HEK293 (cell line): ENCODE measurements around the gene HIRA.

ENCODE experiments used
- KLF9 ChIP-seq: fragments of 450-650 bp; formaldehyde crosslinking; IDR thresholded peaks from 2 replicates; pipeline ENCODE4 v1.5.1; 2016; ENCODE audit warnings: missing biosample characterization, missing genetic modification characterization, low read depth
- TRIM28 ChIP-seq: IDR thresholded peaks from 2 replicates; pipeline ENCODE4 v1.6.1; 2011; ENCODE audit warnings: low read length, control low read depth, borderline replicate concordance
- ZNF10 ChIP-seq: fragments of 450-650 bp; formaldehyde crosslinking; IDR thresholded peaks from 2 replicates; pipeline ENCODE4 v1.5.1; 2017; ENCODE audit warnings: missing biosample characterization, missing genetic modification characterization
- ZNF121 ChIP-seq: fragments of 450-650 bp; formaldehyde crosslinking; IDR thresholded peaks from 2 replicates; pipeline ENCODE4 v1.5.1; 2016; ENCODE audit warnings: missing biosample characterization, missing genetic modification characterization
- ZNF416 ChIP-seq: fragments of 450-650 bp; formaldehyde crosslinking; IDR thresholded peaks from 2 replicates; pipeline ENCODE4 v1.5.1; 2016; ENCODE audit warnings: missing biosample characterization, missing genetic modification characterization
- ZNF560 ChIP-seq: fragments of 450-650 bp; formaldehyde crosslinking; IDR thresholded peaks from 2 replicates; pipeline ENCODE4 v1.5.1; 2017; ENCODE audit warnings: missing biosample characterization, missing genetic modification characterization, borderline replicate concordance
- ZNF600 ChIP-seq: fragments of 450-650 bp; formaldehyde crosslinking; IDR thresholded peaks from 2 replicates; pipeline ENCODE4 v1.5.1; 2016; ENCODE audit warnings: missing biosample characterization, missing genetic modification characterization
- ZNF626 ChIP-seq: fragments of 450-650 bp; sonication (Bioruptor Pico); formaldehyde crosslinking; IDR thresholded peaks from 2 replicates; pipeline ENCODE4 v1.5.1; 2018; ENCODE audit warnings: missing biosample characterization, missing genetic modification characterization, inconsistent platforms
- ZNF707 ChIP-seq: fragments of 450-650 bp; formaldehyde crosslinking; IDR thresholded peaks from 2 replicates; pipeline ENCODE4 v1.5.1; 2016; ENCODE audit warnings: missing biosample characterization, missing genetic modification characterization
- TF ChIP-seq, protein P1 (sequence below): fragments of 450-650 bp; formaldehyde crosslinking; IDR thresholded peaks from 2 replicates; pipeline ENCODE4 v1.5.1; 2016; ENCODE audit warnings: missing biosample characterization, missing genetic modification characterization
- TF ChIP-seq, protein P2 (sequence below): fragments of 450-650 bp; formaldehyde crosslinking; IDR thresholded peaks from 2 replicates; pipeline ENCODE4 v1.5.1; 2016; ENCODE audit warnings: missing biosample characterization, missing genetic modification characterization
- TF ChIP-seq, protein P3 (sequence below): fragments of 450-650 bp; IDR thresholded peaks from 2 replicates; pipeline ENCODE4 v1.5.1; 2018; ENCODE audit warnings: missing biosample characterization, mild to moderate bottlenecking, missing genetic modification characterization
- TF ChIP-seq, protein P4 (sequence below): fragments of 450-650 bp; formaldehyde crosslinking; IDR thresholded peaks from 2 replicates; pipeline ENCODE4 v1.5.1; 2016; ENCODE audit warnings: missing biosample characterization, missing genetic modification characterization

DNA sequence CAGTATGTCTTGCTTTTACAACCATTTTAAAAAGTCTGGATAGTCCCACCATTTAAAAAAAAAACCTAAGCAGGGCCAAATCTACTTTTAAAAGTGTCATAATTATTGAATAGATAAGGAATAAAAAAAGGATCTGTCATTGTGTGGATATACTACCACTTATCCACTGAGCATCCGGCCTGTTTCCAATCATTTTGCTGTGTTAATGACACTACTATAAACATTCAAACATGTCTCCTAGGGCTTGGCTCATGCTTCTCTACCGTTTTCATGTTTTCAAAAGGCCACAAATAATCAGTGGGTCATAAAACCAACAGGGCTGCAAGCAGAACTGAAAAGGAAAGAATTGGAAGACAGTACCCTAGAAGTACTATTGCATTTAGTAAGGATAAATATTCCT lies 28.5 kb upstream of the HIRA start:
- TF ChIP-seq, protein P1, sequence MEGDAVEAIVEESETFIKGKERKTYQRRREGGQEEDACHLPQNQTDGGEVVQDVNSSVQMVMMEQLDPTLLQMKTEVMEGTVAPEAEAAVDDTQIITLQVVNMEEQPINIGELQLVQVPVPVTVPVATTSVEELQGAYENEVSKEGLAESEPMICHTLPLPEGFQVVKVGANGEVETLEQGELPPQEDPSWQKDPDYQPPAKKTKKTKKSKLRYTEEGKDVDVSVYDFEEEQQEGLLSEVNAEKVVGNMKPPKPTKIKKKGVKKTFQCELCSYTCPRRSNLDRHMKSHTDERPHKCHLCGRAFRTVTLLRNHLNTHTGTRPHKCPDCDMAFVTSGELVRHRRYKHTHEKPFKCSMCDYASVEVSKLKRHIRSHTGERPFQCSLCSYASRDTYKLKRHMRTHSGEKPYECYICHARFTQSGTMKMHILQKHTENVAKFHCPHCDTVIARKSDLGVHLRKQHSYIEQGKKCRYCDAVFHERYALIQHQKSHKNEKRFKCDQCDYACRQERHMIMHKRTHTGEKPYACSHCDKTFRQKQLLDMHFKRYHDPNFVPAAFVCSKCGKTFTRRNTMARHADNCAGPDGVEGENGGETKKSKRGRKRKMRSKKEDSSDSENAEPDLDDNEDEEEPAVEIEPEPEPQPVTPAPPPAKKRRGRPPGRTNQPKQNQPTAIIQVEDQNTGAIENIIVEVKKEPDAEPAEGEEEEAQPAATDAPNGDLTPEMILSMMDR (tag by site-specific recombination): no peak
- no peak for TF ChIP-seq TRIM28
- TF ChIP-seq ZNF121 (tag by site-specific recombination): no peak
- TF ChIP-seq KLF9 (tag by site-specific recombination): no peak
- TF ChIP-seq ZNF560 (tag by site-specific recombination): no peak
- TF ChIP-seq, protein P2, sequence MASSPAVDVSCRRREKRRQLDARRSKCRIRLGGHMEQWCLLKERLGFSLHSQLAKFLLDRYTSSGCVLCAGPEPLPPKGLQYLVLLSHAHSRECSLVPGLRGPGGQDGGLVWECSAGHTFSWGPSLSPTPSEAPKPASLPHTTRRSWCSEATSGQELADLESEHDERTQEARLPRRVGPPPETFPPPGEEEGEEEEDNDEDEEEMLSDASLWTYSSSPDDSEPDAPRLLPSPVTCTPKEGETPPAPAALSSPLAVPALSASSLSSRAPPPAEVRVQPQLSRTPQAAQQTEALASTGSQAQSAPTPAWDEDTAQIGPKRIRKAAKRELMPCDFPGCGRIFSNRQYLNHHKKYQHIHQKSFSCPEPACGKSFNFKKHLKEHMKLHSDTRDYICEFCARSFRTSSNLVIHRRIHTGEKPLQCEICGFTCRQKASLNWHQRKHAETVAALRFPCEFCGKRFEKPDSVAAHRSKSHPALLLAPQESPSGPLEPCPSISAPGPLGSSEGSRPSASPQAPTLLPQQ (tag by site-specific recombination): no peak
- TF ChIP-seq, protein P3, sequence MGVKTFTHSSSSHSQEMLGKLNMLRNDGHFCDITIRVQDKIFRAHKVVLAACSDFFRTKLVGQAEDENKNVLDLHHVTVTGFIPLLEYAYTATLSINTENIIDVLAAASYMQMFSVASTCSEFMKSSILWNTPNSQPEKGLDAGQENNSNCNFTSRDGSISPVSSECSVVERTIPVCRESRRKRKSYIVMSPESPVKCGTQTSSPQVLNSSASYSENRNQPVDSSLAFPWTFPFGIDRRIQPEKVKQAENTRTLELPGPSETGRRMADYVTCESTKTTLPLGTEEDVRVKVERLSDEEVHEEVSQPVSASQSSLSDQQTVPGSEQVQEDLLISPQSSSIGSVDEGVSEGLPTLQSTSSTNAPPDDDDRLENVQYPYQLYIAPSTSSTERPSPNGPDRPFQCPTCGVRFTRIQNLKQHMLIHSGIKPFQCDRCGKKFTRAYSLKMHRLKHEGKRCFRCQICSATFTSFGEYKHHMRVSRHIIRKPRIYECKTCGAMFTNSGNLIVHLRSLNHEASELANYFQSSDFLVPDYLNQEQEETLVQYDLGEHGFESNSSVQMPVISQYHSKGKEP (tag by site-specific recombination): no peak
- TF ChIP-seq ZNF707 (tag by site-specific recombination): no peak
- no peak for TF ChIP-seq ZNF416
- TF ChIP-seq ZNF10 (tag by site-specific recombination): no peak
- no peak for TF ChIP-seq ZNF626
- no peak for TF ChIP-seq ZNF600
- TF ChIP-seq, protein P4, sequence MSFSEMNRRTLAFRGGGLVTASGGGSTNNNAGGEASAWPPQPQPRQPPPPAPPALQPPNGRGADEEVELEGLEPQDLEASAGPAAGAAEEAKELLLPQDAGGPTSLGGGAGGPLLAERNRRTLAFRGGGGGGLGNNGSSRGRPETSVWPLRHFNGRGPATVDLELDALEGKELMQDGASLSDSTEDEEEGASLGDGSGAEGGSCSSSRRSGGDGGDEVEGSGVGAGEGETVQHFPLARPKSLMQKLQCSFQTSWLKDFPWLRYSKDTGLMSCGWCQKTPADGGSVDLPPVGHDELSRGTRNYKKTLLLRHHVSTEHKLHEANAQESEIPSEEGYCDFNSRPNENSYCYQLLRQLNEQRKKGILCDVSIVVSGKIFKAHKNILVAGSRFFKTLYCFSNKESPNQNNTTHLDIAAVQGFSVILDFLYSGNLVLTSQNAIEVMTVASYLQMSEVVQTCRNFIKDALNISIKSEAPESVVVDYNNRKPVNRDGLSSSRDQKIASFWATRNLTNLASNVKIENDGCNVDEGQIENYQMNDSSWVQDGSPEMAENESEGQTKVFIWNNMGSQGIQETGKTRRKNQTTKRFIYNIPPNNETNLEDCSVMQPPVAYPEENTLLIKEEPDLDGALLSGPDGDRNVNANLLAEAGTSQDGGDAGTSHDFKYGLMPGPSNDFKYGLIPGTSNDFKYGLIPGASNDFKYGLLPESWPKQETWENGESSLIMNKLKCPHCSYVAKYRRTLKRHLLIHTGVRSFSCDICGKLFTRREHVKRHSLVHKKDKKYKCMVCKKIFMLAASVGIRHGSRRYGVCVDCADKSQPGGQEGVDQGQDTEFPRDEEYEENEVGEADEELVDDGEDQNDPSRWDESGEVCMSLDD (tag by site-specific recombination): no peak
